HEK293T (cell line): Measurements from ENCODE around the gene FAM78B.

Experiments used
- CTCF ChIA-PET: fragments of 350-600 bp; formaldehyde crosslinking; extraction: SDS; loops from one replicate; lab custom pipeline; 2021; ENCODE audit warnings: antibody characterized with exemption, inconsistent platforms; lab: Yijun Ruan, JAX
- POLR2A ChIA-PET: fragments of 350-600 bp; formaldehyde crosslinking; extraction: SDS; loops from one replicate; lab custom pipeline; 2020; ENCODE audit warnings: antibody characterized with exemption, inconsistent platforms; lab: Yijun Ruan, JAX
- DNase-seq: peaks from one replicate; pipeline ENCODE4 v3.0.0; 2012; ENCODE audit warnings: mixed read lengths; ENCODE audit errors: extremely low spot score
- ARNT ChIP-seq: fragments of 450-650 bp; IDR thresholded peaks from 2 replicates; pipeline ENCODE4 v1.6.1; 2017; ENCODE audit warnings: mild to moderate bottlenecking
- BHLHE40 ChIP-seq: fragments of 450-650 bp; IDR thresholded peaks from 2 replicates; pipeline ENCODE4 v1.6.1; 2016; ENCODE audit warnings: mild to moderate bottlenecking, moderate library complexity, borderline replicate concordance
- CTBP1 ChIP-seq: fragments of 450-650 bp; IDR thresholded peaks from 2 replicates; pipeline ENCODE4 v1.6.1; 2016; ENCODE audit warnings: borderline replicate concordance
- ELF4 ChIP-seq: fragments of 450-650 bp; IDR thresholded peaks from 2 replicates; pipeline ENCODE4 v1.6.1; 2017; ENCODE audit warnings: antibody characterized with exemption
- FOXA1 ChIP-seq: fragments of 450-650 bp; IDR thresholded peaks from 2 replicates; pipeline ENCODE4 v1.6.1; 2016; ENCODE audit warnings: mild to moderate bottlenecking
- FOXK2 ChIP-seq: fragments of 450-650 bp; IDR thresholded peaks from 2 replicates; pipeline ENCODE4 v1.6.1; 2016; ENCODE audit warnings: mild to moderate bottlenecking
- FOXM1 ChIP-seq: fragments of 450-650 bp; IDR thresholded peaks from 2 replicates; pipeline ENCODE4 v1.6.1; 2017; ENCODE audit warnings: mild to moderate bottlenecking, borderline replicate concordance
- HDGF ChIP-seq: fragments of 450-650 bp; IDR thresholded peaks from 2 replicates; pipeline ENCODE4 v1.6.1; 2017; ENCODE audit warnings: antibody characterized with exemption, borderline replicate concordance
- L3MBTL2 ChIP-seq: fragments of 450-650 bp; conservative IDR thresholded peaks from 2 replicates; pipeline ENCODE4 v1.6.1; 2016; ENCODE audit warnings: mild to moderate bottlenecking
- LEF1 ChIP-seq: fragments of 450-650 bp; IDR thresholded peaks from 2 replicates; pipeline ENCODE4 v1.6.1; 2017; ENCODE audit warnings: mild to moderate bottlenecking, borderline replicate concordance
- NFRKB ChIP-seq: fragments of 450-650 bp; IDR thresholded peaks from 2 replicates; pipeline ENCODE4 v1.6.1; 2016; ENCODE audit warnings: mild to moderate bottlenecking, moderate library complexity
- SP1 ChIP-seq: fragments of 450-650 bp; IDR thresholded peaks from 2 replicates; pipeline ENCODE4 v1.6.1; 2017
- SUZ12 ChIP-seq: fragments of 450-650 bp; IDR thresholded peaks from 2 replicates; pipeline ENCODE4 v1.6.1; 2016; ENCODE audit warnings: mild to moderate bottlenecking
- TARDBP ChIP-seq: fragments of 450-650 bp; IDR thresholded peaks from 2 replicates; pipeline ENCODE4 v1.6.1; 2016
- ZNF384 ChIP-seq: fragments of 450-650 bp; IDR thresholded peaks from 2 replicates; pipeline ENCODE4 v1.6.1; 2016
- TF ChIP-seq, protein P1 (sequence below): fragments of 450-650 bp; IDR thresholded peaks from 2 replicates; pipeline ENCODE4 v1.6.1; 2016

Gene FAM78B

DNA sequence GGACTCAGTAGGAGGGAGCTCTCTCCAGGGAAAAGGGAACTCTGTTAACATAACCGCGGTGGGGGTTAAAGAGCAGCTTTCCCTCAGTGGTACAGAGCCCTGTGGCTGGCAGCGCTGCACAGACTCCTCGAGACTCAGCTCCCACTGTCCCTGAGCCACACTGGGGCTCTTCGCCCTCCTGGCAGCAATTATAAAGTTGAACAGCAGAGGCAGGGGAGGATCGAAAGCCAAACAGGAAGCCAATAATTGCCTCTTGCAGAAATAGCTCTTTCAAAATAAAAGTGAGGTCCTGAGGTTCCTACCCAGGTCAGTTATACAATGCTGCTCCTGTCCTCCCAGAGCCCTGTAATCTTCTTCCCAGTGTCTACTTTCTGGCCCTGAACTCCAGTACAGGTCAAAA is 77.0 kb downstream of the FAM78B start:
- ChIA-PET CTCF (no interaction called here), POLR2A (no interaction called here)
- DNase-seq, result no peak
- TF ChIP-seq LEF1 (no peak), FOXA1 (no peak), HDGF (no peak), BHLHE40 (no peak), SP1 (no peak), TARDBP (no peak), CTBP1 (no peak), SUZ12 (no peak), ZNF384 (no peak), FOXK2 (no peak), L3MBTL2 (no peak)

- ChIA-PET POLR2A (no interaction called here), CTCF (no interaction called here)
- TF ChIP-seq FOXK2 (no peak), LEF1 (no peak), ELF4 (no peak), CTBP1 (no peak), FOXM1 (no peak), BHLHE40 (no peak), ZNF384 (no peak), SP1 (no peak), SUZ12 (no peak)
- TF ChIP-seq, protein P1, sequence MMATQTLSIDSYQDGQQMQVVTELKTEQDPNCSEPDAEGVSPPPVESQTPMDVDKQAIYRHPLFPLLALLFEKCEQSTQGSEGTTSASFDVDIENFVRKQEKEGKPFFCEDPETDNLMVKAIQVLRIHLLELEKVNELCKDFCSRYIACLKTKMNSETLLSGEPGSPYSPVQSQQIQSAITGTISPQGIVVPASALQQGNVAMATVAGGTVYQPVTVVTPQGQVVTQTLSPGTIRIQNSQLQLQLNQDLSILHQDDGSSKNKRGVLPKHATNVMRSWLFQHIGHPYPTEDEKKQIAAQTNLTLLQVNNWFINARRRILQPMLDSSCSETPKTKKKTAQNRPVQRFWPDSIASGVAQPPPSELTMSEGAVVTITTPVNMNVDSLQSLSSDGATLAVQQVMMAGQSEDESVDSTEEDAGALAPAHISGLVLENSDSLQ, result no peak
- no peak for DNase-seq
Measured at GRCh38 chr1:166088572-166088955, 78.2 kb downstream of the FAM78B start.

GRCh38 chr1:166087734-166088571 is 78.8 kb downstream of the FAM78B start:
- ChIA-PET POLR2A (no interaction called here), CTCF (no interaction called here)
- DNase-seq, result no peak
- no peak for TF ChIP-seq ELF4

DNA sequence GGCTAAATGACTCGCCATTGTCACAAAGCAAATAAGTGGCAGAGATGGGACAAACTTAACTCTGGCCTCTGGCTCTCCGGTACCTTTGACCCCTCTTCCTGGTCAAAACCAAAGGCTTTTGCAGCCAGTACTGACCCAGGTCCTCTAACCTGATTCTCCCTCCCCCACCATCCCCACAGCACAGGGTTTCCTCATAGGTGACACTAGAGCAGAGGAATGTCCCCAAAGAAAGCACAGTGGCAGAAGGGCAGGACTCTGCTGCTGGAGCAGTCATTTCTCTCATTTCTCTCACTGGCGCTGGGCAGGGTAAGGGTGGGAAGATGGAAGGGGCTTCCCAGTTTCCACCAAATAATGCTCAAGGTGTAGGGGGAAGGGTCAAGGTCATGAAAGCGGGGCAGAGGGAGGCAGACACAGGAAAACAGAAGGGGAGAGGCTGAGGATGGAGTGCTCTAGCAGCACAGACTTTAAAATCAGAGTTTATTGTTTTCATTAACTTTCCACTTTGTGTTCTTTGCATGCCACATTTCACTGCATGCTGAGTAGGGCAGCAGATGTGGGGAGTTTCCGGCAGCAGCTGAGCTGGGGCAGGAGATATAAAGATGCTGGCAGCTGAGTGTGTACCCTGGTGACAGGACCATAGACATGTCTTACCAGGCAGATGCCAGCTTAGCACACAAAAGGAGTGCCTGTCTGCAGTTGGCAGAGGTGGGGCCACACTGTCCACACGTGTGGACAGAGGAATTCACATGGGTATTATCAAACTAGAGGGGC is 80.5 kb downstream of the FAM78B start:
- ChIA-PET POLR2A (no interaction called here), CTCF (no interaction called here)
- no peak for DNase-seq
- TF ChIP-seq TARDBP, result no peak

DNA sequence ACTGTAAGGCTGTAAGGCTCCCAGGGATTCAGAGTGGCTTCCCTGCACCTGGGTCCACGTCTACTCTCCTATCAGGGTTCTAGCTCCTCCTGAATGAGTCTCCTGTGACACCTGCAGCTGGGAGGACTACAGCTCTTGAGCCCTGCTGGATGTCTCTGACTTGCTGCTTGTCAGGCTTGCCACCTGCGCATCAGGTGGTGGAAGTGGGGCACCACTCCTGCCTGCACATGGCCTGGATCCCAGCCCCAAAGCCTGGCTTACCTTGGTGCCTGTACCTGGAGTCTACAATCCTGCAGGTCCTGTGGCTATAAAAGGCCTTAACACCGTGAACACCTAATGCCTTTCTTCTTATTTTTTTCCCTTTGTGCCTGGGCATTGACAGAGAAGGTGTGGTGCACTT is 82.2 kb downstream of the FAM78B start:
- TF ChIP-seq CTBP1 (no peak), ARNT (no peak), L3MBTL2 (no peak), SUZ12 (no peak), FOXK2 (no peak), FOXM1 (no peak)
- TF ChIP-seq, protein P1, result no peak
- ChIA-PET CTCF (no interaction called here), POLR2A (no interaction called here)
- DNase-seq, result no peak

GRCh38 chr1:166083887-166084286 is 82.9 kb downstream of the FAM78B start:
- CTCF ChIA-PET, result no interaction called here
- DNase-seq, result no peak
- POLR2A ChIA-PET, result no interaction called here
- no peak for TF ChIP-seq NFRKB
- TF ChIP-seq SP1, result no peak
- no peak for TF ChIP-seq CTBP1
- no peak for TF ChIP-seq ELF4
- no peak for TF ChIP-seq LEF1
- TF ChIP-seq FOXK2, result no peak
- TF ChIP-seq ARNT, result no peak
- TF ChIP-seq ZNF384, result no peak
- TF ChIP-seq, protein P1, result no peak
- no peak for TF ChIP-seq TARDBP
- TF ChIP-seq BHLHE40, result no peak
- TF ChIP-seq FOXM1, result no peak
- TF ChIP-seq SUZ12, result no peak
- TF ChIP-seq HDGF, result no peak
